ENCODE results near the gene SLC38A2.

Gene SLC38A2

GRCh38 chr12:46391630-46392029 is 19.1 kb upstream of the SLC38A2 start:
- no peaks in the 10 kb centered on the region; the same call in 1 of the 2 replicates for H3K36me3 ChIP-seq (ENCODE audit: control insufficient read depth, insufficient read depth, low read length)
- DNase-seq (ENCODE audit: extremely low read depth, insufficient read length), result no peak
- no peak for TF ChIP-seq CTCF (IDR thresholded peaks at IDR 0.05; ENCODE audit: insufficient read depth, low read length, poor library complexity, severe bottlenecking)
- H3K27me3 ChIP-seq (replicated peaks; ENCODE audit: control insufficient read depth, insufficient read depth, low read length), result no peaks in the 10 kb centered on the region
- H3K4me3 ChIP-seq (replicated peaks; ENCODE audit: low read depth, low read length), result no peak overlapping the region

GRCh38 chr12:46390881-46391280 is 18.3 kb upstream of the SLC38A2 start:
- peak; percentile 32 for DNase-seq (ENCODE audit: extremely low read depth, insufficient read length)
- H3K27me3 ChIP-seq (replicated peaks; ENCODE audit: control insufficient read depth, insufficient read depth, low read length), result no peaks in the 10 kb centered on the region
- H3K4me3 ChIP-seq (replicated peaks; ENCODE audit: low read depth, low read length), result peak overlapping the region; percentile 29; the same call in 1 of the 2 replicates
- no peak for TF ChIP-seq CTCF (IDR thresholded peaks at IDR 0.05; ENCODE audit: insufficient read depth, low read length, poor library complexity, severe bottlenecking)
- no peaks in the 10 kb centered on the region; the same call in 1 of the 2 replicates for H3K36me3 ChIP-seq (ENCODE audit: control insufficient read depth, insufficient read depth, low read length)

- H3K36me3 ChIP-seq (ENCODE audit: control insufficient read depth, insufficient read depth, low read length), result no peaks in the 10 kb centered on the region; the same call in 1 of the 2 replicates
- peak overlapping the region; percentile 4 for H3K4me3 ChIP-seq (replicated peaks; ENCODE audit: low read depth, low read length)
- H3K27me3 ChIP-seq (replicated peaks; ENCODE audit: control insufficient read depth, insufficient read depth, low read length), result no peaks in the 10 kb centered on the region
- TF ChIP-seq CTCF (IDR thresholded peaks at IDR 0.05; ENCODE audit: insufficient read depth, low read length, poor library complexity, severe bottlenecking), result no peak
- DNase-seq (ENCODE audit: extremely low read depth, insufficient read length), result no peak
Observed at GRCh38 chr12:46390304-46390703, 17.7 kb upstream of the SLC38A2 start.

GRCh38 chr12:46389031-46389616 is 16.6 kb upstream of the SLC38A2 start:
- no peak for TF ChIP-seq CTCF (IDR thresholded peaks at IDR 0.05; ENCODE audit: insufficient read depth, low read length, poor library complexity, severe bottlenecking)
- H3K4me3 ChIP-seq (replicated peaks; ENCODE audit: low read depth, low read length), result no peak overlapping the region; the same call in 1 of the 2 replicates
- H3K27me3 ChIP-seq (replicated peaks; ENCODE audit: control insufficient read depth, insufficient read depth, low read length), result no peaks in the 10 kb centered on the region
- no peaks in the 10 kb centered on the region; the same call in 1 of the 2 replicates for H3K36me3 ChIP-seq (ENCODE audit: control insufficient read depth, insufficient read depth, low read length)
- peak; percentile 28 for DNase-seq (ENCODE audit: extremely low read depth, insufficient read length)

GRCh38 chr12:46388427-46389021 is 16.0 kb upstream of the SLC38A2 start:
- DNase-seq (ENCODE audit: extremely low read depth, insufficient read length), result peak; percentile 63
- Histone ChIP-seq H3K27me3 (replicated peaks; ENCODE audit: control insufficient read depth, insufficient read depth, low read length) (no peaks in the 10 kb centered on the region), H3K36me3 (ENCODE audit: control insufficient read depth, insufficient read depth, low read length) (no peaks in the 10 kb centered on the region; the same call in 1 of the 2 replicates), H3K4me3 (replicated peaks; ENCODE audit: low read depth, low read length) (peak overlapping the region; percentile 28)
- TF ChIP-seq CTCF (IDR thresholded peaks at IDR 0.05; ENCODE audit: insufficient read depth, low read length, poor library complexity, severe bottlenecking), result no peak
